Activated T-cell treated with anti-CD3 and anti-CD28 coated beads for 4 hours (primary cell): ENCODE results near the gene PLCH2.

ENCODE experiments used
- DNase-seq: peaks from one replicate; pipeline ENCODE4 v3.0.0-alpha.2; 2020

Gene PLCH2

DNA sequence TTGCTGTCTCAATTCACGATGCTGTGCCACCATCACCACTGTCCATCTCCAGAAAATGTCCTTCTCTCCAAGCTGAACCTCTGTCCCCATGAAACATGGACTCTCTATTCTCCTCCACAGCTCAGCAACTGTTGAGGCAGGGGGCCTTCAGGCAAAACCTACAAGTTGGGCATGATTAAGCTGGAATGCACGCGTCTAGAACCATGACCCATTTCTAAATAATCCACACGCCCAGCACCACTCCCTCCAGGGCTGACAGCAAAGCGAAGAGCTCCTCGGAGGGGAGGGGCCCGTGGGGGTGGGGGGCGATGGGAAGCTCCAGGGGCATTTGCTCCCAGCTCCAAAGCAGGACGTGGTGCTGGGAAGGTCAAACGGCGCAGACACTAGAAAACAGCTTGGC, 57.3 kb downstream of the PLCH2 start:
- DNase-seq: no peak

DNA sequence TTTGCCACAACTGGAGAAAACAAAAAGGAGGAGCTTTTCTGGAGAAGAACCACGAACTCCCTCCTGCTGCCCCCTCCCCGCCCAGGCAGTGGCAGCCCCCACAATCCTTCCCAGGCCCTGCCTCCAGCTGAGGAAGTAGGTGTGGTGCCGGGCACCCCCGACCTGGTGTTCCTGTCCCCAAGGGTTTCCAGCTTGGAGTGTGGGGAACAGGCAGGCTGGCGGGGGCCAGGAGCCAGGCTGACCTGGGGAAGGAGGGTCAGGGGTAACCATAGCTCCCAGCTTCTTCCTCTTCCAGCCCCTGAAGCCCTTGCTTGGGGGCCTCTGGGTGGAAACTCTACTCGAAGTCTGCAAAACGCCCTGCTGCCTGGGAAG, 58.2 kb downstream of the PLCH2 start:
- no peak for DNase-seq

DNA sequence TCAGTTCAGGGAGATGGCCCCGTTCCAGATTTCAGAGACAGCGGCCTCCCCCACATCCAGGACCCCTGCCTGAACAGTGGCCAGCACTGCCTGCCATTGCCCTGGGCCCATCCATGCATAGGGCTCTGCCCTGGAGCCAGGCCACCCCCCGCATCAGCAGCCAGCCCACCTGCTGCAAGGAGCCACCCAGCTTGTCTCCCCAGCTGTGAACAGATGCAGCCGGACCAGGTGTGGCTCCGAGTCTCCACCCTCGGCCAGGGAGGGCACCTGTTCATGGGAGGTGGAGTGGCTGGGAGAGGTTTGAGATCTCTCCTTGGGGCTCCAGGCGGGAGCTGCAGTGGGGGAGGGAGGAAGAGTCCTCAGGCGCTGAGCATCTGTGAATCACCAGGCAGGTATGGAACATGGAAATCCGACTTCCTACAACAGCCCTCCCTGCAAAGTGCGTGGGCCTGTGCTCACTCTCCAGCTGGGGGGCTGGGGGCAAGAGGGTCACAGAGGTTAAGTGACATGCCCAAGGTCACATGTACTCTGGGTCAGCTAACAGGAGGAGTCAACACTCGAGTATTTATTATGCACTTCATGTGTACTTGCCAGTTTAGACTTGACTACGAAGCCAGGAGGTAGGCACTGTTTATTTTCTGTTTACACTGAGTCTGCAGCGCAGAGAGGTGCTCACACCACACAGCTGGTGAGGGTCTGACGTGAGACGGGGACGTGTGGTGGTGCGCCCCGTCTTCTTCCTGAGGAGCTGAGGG, 58.8 kb downstream of the PLCH2 start:
- no peak for DNase-seq

- no peak for DNase-seq
Observed at GRCh38 chr1:2535455-2535854, 59.4 kb downstream of the PLCH2 start.

DNA sequence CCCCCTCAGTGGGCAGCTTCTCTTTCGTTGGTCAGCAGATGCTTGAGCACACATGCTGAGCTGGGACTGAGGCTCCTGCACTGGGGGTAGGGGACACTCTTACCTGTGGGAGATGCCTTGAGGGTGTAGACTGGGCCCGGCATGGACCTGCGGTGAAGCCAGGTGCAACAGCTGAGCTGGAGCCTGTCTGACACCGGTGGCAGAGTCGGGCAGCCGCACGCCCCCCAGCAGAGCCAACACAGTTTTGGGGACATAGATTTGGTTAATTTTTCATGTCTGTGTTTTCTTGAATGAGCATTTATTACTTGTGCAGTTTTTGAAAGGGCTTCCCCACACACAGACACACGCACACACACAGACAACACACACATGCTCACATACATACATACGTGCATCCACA, 59.9 kb downstream of the PLCH2 start:
- DNase-seq: no peak

- no peak for DNase-seq
Observed at GRCh38 chr1:2537784-2538115, 61.7 kb downstream of the PLCH2 start.

GRCh38 chr1:2538376-2538775, 62.3 kb downstream of the PLCH2 start:
- DNase-seq: no peak

DNA sequence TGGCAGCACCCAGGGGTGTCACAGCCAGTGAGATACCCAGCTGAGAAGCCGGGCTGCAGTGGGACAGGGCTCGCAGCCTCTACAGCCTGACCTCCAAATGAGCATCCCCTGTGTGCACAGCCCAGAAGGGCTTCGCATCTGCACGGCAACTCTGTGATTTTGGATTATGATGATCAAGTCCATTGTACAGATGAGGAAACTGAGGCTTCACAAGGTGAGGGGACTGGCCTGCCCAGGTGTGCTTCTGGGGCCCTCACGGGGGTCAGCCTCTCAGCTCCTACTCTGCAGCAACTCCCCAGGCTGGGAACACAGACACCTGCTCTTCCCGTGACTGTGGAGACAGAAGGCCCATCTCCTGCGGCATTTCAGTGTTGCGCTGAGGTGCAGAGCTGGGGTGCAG, 62.8 kb downstream of the PLCH2 start:
- no peak for DNase-seq

GRCh38 chr1:2539312-2539907, 63.3 kb downstream of the PLCH2 start:
- DNase-seq: no peak

GRCh38 chr1:2540816-2541492, 64.9 kb downstream of the PLCH2 start:
- DNase-seq: no peak

- no peak for DNase-seq
Observed at GRCh38 chr1:2541619-2542245, 65.6 kb downstream of the PLCH2 start.

DNA sequence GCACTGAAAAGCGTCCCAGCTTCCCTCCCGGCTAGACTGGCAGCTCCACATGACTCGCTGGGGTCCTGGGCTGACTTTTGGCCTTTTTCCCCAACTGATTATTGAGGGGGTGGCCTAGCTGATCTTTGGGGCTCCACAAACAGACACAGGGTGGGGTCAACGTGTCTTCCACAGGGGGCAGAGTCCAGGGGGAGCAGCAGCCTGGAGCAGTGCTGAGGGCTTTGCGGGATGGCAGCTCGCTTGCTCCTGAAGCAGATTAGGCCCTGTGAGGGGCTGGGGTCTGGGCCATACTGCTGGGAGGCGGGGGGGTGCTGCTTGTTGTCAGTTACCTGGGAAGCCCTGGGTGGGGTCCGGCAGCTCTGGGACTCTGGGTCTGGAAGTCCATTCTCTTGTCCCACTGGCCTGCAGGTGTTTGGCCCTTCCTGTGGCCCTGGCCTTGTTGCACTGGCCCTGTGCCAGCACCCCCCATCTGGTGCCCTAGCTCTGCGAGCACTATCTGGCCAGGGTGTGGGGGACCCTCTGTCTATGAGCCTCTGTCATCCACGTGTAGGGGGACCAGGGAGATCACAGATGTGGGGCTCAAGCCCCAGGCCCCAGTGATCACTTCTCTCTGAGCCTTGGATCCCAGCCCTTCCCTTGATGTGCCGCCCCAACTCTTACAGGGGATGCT, 66.3 kb downstream of the PLCH2 start:
- no peak for DNase-seq

DNA sequence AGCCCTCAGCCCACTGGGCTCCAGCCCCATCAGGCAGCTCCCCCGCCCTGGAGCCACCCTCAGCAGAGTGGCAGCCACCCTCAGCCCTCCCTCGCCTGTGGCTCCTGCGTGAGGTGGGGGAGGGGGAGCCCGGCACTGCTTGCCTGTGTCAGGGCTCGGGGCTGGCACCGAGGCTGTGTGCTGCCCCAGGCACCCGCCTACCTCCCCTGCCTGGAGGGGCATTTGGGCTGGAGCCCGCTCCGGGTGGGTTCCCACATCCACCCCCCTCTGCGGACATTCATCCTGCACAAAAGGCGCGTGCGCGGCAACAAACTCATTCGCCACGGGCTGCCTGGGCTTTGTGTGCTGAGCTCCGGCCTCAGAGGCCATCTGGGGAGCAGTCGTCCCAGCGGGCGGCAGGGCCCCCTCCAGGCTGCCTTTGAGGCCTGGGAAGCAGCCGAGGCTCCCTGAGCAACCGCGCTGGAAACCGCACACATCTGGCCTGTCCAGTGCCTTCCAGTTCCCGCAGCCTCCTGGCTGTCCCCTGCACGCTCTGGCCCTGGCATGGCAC, 67.5 kb downstream of the PLCH2 start:
- DNase-seq: no peak

- DNase-seq: no peak
Observed at GRCh38 chr1:2544093-2544874, 68.2 kb downstream of the PLCH2 start.

DNA sequence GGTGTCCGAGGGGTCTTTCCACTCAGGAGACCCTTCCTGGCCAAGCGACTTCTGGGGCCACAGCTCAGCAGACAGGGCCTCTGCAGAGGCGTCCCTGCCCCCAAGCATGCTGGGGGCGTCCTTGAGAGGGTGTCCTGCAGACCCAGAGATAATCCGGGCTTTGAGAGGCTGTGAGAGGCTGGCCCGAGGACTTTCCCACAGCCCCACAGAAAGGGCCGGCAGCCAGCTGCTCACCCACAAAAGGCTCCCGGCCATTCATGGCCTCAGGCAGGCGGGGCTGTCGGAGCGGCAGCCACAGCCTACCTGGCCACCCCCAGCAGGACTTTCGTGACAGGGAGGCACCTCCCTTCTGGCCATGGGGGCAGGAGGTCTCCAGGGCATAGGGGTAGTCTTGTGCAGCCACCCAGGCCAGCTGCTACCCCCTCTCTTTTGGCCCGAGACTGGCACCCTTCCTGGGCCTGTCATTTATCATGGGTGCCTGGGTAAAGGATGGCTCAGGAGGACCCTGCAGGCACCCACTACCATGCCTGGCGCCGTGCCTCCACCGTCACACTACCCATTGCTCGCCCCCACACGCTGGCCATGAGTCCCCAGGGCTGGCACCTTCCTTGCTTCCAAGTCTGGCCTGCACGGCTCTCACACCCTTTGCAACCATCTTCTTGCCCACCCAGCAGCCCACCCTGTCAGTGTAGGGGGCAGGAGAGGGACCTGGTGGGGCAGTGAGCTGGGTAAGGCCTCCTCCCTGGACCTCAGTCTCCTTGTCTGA, 69.0 kb downstream of the PLCH2 start:
- DNase-seq: no peak

- DNase-seq: peak; percentile 84
Observed at GRCh38 chr1:2545754-2546514, 69.8 kb downstream of the PLCH2 start.

DNA sequence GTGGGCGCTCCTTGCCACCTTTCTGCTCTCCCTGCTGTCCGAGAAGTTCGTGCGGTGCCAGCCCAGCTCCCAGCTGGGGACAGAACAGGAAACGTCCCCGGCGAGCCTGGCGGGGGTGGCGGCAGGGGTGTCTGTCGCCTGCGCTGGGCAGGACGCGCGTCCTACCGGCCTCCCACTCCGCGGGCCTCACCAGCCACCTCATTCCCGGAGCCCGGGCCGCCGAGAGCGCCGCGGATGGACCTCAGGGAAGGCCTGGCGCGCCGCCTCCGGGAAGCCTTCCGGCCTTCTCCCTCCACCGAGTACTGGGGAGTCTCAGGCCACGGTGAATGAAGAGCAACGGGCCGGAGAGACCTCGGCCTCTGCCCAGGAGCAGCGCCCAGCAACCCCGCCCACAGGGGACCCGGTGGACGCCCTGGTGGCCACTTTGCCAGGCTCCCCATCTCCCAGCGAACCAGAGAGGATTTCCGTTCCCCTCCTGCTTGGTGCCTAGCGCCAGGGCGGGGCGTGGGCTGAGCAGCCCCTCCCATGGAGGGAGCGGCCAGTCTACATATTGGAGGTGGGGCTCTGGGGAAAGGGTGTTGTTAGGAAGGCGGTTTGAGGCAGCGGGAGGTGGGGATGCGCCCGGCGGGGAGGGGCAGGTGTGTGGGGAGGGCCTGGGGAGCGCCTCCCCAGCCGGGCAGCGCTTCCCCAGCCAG, 70.6 kb downstream of the PLCH2 start:
- DNase-seq: peak; percentile 75

DNA sequence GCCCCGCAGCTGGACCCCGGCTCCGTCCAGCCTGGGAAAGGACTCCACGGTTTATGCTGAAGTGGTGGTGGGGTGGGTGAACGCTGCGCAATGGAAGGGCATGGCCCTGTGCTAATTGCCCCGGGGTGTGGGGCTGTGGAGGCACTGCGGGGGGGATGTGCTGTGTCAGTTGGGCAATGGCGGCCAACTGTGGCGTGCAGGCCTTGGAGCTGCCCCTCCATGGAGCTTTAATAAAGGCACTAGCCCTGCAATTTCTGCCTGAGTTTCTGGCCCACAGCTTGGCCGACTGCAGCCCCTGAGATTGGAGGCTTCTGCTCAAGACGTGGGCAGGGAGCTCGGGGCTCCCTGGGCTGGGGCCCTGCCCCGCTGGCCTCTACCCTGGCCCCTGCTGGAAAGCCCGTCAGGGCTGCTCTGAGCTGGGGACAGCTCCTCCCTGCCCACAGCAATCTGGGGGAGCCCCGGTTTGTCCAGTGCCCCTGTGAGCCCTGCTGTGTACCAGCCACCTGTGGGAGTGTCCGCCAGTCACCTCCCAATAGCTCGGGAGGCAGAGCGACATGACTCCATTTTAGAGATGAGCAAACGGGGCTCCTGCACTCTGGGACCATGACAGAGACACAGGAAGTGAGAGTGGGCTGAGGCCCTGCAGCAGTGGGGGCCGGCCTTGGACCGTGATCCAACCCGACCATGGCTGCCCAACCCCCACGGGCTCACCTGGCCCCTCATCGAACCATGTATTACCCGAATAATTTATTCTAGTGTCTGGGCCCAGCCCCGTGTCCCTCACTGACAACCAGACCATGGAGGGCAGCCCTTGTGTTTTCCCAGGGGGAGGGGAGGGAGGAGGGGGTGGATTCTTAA, 71.3 kb downstream of the PLCH2 start:
- no peak for DNase-seq

- peak; percentile 72 for DNase-seq
Observed at GRCh38 chr1:2548068-2548589, 72.0 kb downstream of the PLCH2 start.
